HFF-Myc (cell line): ENCODE measurements around the gene DSP.

Source experiments
- DNase-seq: peaks from one replicate; pipeline ENCODE4 v3.0.0-alpha.2; 2011; ENCODE audit warnings: low read depth; ENCODE audit errors: extremely low read depth
- H3K4me3 ChIP-seq: replicated peaks from 2 replicates; pipeline ENCODE4 v1.5.1; 2011; ENCODE audit warnings: low read depth, mild to moderate bottlenecking, control low read depth, low read length
- TF ChIP-seq, protein P1 (sequence below): IDR thresholded peaks from 2 replicates; pipeline ENCODE4 v1.5.1; 2012; ENCODE audit warnings: mild to moderate bottlenecking, low read depth, low read length, control low read depth; ENCODE audit errors: missing control alignments

DSP gene

DNA sequence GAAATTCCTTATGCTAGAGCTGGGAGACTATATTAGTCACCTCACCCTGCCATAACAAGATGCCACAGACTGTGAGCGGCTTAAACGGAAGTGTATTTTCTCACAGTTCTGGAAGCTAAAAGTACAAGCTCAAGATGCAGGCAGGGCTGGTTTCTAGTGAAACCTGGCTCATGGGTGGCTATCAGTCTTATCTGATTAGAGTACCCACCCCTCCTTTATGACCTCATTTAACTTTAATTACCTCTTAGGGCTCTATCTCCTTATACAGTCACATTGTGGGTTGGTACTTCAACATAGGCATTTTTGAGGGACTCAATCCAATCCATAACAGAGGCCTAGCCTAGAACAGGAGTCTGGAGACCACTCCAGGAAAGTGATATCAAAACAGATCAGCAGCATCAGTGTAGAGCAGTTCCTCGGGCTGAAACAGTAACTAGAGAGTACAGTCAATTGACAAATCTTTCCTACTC, 46.2 kb downstream of the DSP start:
- TF ChIP-seq, protein P1, sequence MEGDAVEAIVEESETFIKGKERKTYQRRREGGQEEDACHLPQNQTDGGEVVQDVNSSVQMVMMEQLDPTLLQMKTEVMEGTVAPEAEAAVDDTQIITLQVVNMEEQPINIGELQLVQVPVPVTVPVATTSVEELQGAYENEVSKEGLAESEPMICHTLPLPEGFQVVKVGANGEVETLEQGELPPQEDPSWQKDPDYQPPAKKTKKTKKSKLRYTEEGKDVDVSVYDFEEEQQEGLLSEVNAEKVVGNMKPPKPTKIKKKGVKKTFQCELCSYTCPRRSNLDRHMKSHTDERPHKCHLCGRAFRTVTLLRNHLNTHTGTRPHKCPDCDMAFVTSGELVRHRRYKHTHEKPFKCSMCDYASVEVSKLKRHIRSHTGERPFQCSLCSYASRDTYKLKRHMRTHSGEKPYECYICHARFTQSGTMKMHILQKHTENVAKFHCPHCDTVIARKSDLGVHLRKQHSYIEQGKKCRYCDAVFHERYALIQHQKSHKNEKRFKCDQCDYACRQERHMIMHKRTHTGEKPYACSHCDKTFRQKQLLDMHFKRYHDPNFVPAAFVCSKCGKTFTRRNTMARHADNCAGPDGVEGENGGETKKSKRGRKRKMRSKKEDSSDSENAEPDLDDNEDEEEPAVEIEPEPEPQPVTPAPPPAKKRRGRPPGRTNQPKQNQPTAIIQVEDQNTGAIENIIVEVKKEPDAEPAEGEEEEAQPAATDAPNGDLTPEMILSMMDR, result no peak
- H3K4me3 ChIP-seq, result no peak overlapping the region
- DNase-seq, result no peak

DNA sequence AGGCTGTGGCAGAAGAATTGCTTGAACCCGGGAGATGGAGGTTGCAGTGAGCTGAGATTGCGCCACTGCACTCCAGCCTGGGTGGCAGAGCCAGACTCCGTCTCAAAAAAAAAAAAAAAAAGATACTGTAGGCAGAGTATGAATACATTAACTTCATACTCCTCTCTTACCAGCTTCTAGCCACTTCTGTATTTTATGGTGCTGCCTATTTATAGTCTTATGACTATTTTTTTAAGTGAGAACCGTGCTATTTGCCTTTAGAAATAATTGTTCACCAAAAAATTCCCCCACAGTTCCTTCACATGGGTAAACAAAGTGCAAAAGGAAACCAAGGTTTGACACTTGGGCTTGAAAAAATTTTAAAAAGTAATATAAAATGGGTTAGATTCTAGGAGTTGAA, 47.0 kb downstream of the DSP start:
- H3K4me3 ChIP-seq, result no peak overlapping the region
- DNase-seq, result no peak
- TF ChIP-seq, protein P1, result no peak

GRCh38 chr6:7589221-7589620, 47.8 kb downstream of the DSP start:
- no peak for DNase-seq
- no peak overlapping the region for H3K4me3 ChIP-seq
- TF ChIP-seq, protein P1, result no peak

- TF ChIP-seq, protein P1, result no peak
- peak; percentile 75 for DNase-seq
- H3K4me3 ChIP-seq, result peak within 1 kb of the TSS; percentile 77
Measured at GRCh38 chr6:7589949-7590917, 48.8 kb downstream of the DSP start, which contains the start of gene SNRNP48. SNRNP48 (plus strand) TSS chr6:7590198; CDS start chr6:7590258, 60 bp downstream.

GRCh38 chr6:7590918-7591302, 49.4 kb downstream of the DSP start:
- TF ChIP-seq, protein P1, result no peak
- peak overlapping the region; percentile 77 for H3K4me3 ChIP-seq
- no peak for DNase-seq

DNA sequence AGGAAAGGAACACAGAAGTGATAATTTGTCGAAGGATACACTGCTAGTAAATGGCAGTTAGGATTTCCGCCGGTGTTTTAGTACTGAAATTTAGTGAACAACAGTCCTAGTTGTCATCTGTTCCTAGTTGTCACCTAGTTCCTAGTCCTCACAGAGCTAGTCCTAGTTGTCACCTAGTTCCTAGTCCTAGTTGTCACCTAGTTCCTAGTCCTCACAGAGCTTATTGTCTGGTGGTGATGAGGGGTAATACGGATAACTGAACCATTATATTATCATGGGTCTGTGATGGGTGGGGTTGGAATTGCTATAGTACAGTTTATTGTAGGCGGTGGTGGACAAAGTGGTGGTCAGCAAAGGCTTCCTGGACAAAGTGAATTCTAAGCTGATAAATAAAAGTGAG, 50.3 kb downstream of the DSP start:
- H3K4me3 ChIP-seq, result peak overlapping the region; percentile 77; the same call in 1 of the 2 replicates
- TF ChIP-seq, protein P1, result no peak
- DNase-seq, result no peak
